Tibial artery (tissue), 4 donors: ENCODE results near the gene SLC2A14.

Source experiments
- DNase-seq, 2 donors: peaks; one replicate each; pipeline ENCODE4 v3.0.0-alpha.2; 2019
- H3K27ac ChIP-seq, 2 donors: fragments of 200-600 bp; sonication (generic) in 1 of 2; 1 replicate in 1 of 2; 2 replicates in 1 of 2; pipeline ENCODE4 v1.5.1; 2018 to 2019; ENCODE audit warnings: mild to moderate bottlenecking in 1 of 2
- H3K27me3 ChIP-seq, 2 donors: fragments of 200-600 bp; sonication (generic) in 1 of 2; one replicate each; pipeline versions ENCODE4 v1.5.1 to v1.6.0; 2016 to 2019
- H3K36me3 ChIP-seq, 3 donors: fragments of 200-600 bp; sonication (generic) in 2 of 3; one replicate each; pipeline ENCODE4 v1.5.1; 2016 to 2019; ENCODE audit warnings: mild to moderate bottlenecking in 2 of 3
- H3K4me1 ChIP-seq, 4 donors: fragments of 200-600 bp; sonication (generic) in 2 of 4; 1 replicate in 3 of 4; 2 replicates in 1 of 4; pipeline ENCODE4 v1.5.1; 2016 to 2019
- H3K4me3 ChIP-seq, 2 donors: fragments of 200-600 bp; sonication (generic) in 1 of 2; 1 replicate in 1 of 2; 2 replicates in 1 of 2; pipeline ENCODE4 v1.5.1; 2018 to 2019; ENCODE audit warnings: mild to moderate bottlenecking in 2 of 2
- H3K9me3 ChIP-seq, 3 donors: fragments of 200-600 bp; sonication (generic) in 1 of 3; one replicate each; pipeline ENCODE4 v1.5.1; 2016 to 2019
- CTCF ChIP-seq, 2 experiments: fragments of 200-600 bp in 1 of 2; fragments of 450-650 bp in 1 of 2; IDR thresholded peaks; one replicate each; pipeline ENCODE4 v1.5.1; 2017 to 2019; ENCODE audit warnings: antibody characterized with exemption in 2 of 2, mild to moderate bottlenecking in 1 of 2, moderate library complexity in 1 of 2
- intact Hi-C: fragments of 100-400 bp; cut with DNase I; formaldehyde crosslinking; loops from one replicate; pipeline ENCODE4 v1.15.0; 2023; ENCODE audit warnings: low total_unique reads

SLC2A14 gene

GRCh38 chr12:7769999-7770398 is 102.7 kb downstream of the SLC2A14 start:
- H3K27ac ChIP-seq: no peak overlapping the region
- H3K4me1 ChIP-seq: no peaks in the 10 kb centered on the region
- no peak for TF ChIP-seq CTCF (IDR thresholded peaks at IDR 0.05)
- no peak for DNase-seq
- no peaks in the 10 kb centered on the region for H3K27me3 ChIP-seq
- no peak overlapping the region for H3K4me3 ChIP-seq
- H3K36me3 ChIP-seq: no peaks in the 10 kb centered on the region
- intact Hi-C loops: no loop called here
- no peaks in the 10 kb centered on the region for H3K9me3 ChIP-seq
